K562 (cell line): ENCODE measurements around the gene PEX5L. TPM values are rescaled to one million over a fixed set of nuclear protein-coding genes. Genes with fewer than 3 reads are reported as not detected.

Source experiments
- ATAC-seq: fragments of 200-7000 bp; cut with Tn5 transposase; 3 replicates; pipeline ENCODE4 v1.9.1; 2020; ENCODE audit warnings: moderate library complexity
- BruUV-seq: library from RNA; stranded (reverse); fragments of 400-500 nt; replicated peaks from 2 replicates; lab custom pipeline; 2021; lab: Mats Ljungman, UMichigan
- CTCF ChIA-PET: fragments of 300-600 bp; formaldehyde crosslinking; extraction: SDS; loops from one replicate; lab custom pipeline; 2021; ENCODE audit warnings: low intra/inter-chr PET ratio; lab: Yijun Ruan, JAX
- POLR2A ChIA-PET: fragments of 300-600, 350-650 bp; sonication (Branson Sonifier 250); formaldehyde crosslinking; extraction: SDS; loops from one replicate; lab custom pipeline; 2021; ENCODE audit warnings: antibody characterized with exemption, inconsistent platforms; lab: Yijun Ruan, JAX
- DNase-seq, 4 experiments: peaks; one replicate each; pipeline versions ENCODE4 v3.0.0 to v3.0.0-alpha.2; 2011 to 2018; ENCODE audit warnings: low spot score in 3 of 4, mixed read lengths in 3 of 4; ENCODE audit errors: extremely low read depth in 1 of 4
- FAIRE-seq: peaks from 2 replicates; lab custom pipeline; 2011; peaks lifted over from hg19 to GRCh38; lab: Jason Lieb, UNC
- H2AFZ ChIP-seq: 2 replicates; pipeline ENCODE4 v1.6.0; 2011; ENCODE audit warnings: low read depth, low read length, control low read depth, inconsistent platforms
- H3K27ac ChIP-seq: fragments of 200-600 bp; 3 replicates; pipeline ENCODE4 v1.8.0; 2011; ENCODE audit warnings: low read depth, mild to moderate bottlenecking, control low read depth, inconsistent platforms, low read length, moderate library complexity, mixed read lengths; ENCODE audit errors: extremely low read depth
- H3K27me3 ChIP-seq, 2 experiments: fragments of 300-600 bp in 1 of 2; 2 replicates in 1 of 2; 3 replicates in 1 of 2; pipeline versions ENCODE4 v1.6.0 to v1.8.0; 2011; ENCODE audit warnings: inconsistent platforms in 2 of 2, low read length in 2 of 2, mild to moderate bottlenecking in 1 of 2, mixed read lengths in 1 of 2, moderate library complexity in 1 of 2; ENCODE audit not compliant: control insufficient read depth in 2 of 2, insufficient read depth in 2 of 2
- H3K36me3 ChIP-seq: fragments of 300-600 bp; 3 replicates; pipeline ENCODE4 v1.8.0; 2011; ENCODE audit warnings: mild to moderate bottlenecking, low read length, inconsistent platforms; ENCODE audit not compliant: control insufficient read depth, insufficient read depth
- H3K4me1 ChIP-seq, 2 experiments: fragments of 200-600 bp in 1 of 2; replicated peaks in 1 of 2; 2 replicates in 1 of 2; 3 replicates in 1 of 2; pipeline versions ENCODE4 v1.5.1 to v1.8.0; 2011; ENCODE audit warnings: inconsistent platforms in 2 of 2, low read length in 2 of 2, mild to moderate bottlenecking in 1 of 2, mixed read lengths in 1 of 2, moderate library complexity in 1 of 2; ENCODE audit not compliant: control insufficient read depth in 2 of 2, insufficient read depth in 2 of 2
- H3K4me2 ChIP-seq: 2 replicates; pipeline ENCODE4 v1.6.1; 2011; ENCODE audit warnings: low read length, control low read depth, inconsistent platforms, mixed read lengths; ENCODE audit not compliant: insufficient read depth
- H3K4me3 ChIP-seq: fragments of 200-600 bp; sonication (generic), shearing (Covaris generic); 2 replicates; pipeline ENCODE4 v1.5.1; 2016; ENCODE audit warnings: control low read depth, inconsistent platforms
- H3K79me2 ChIP-seq: fragments of 200-600 bp; 3 replicates; pipeline ENCODE4 v1.8.0; 2011; ENCODE audit warnings: low read length, inconsistent platforms; ENCODE audit not compliant: control insufficient read depth, insufficient read depth
- H3K9ac ChIP-seq, 2 experiments: 2 replicates each; pipeline versions ENCODE4 v1.6.0 to v1.6.1; 2011; ENCODE audit warnings: low read depth in 2 of 2, low read length in 2 of 2, control low read depth in 1 of 2, inconsistent platforms in 1 of 2, mild to moderate bottlenecking in 1 of 2, mixed read lengths in 1 of 2; ENCODE audit not compliant: insufficient read depth in 1 of 2
- H3K9me1 ChIP-seq: one replicate; pipeline ENCODE4 v1.6.0; 2011; ENCODE audit warnings: inconsistent platforms, mild to moderate bottlenecking, low read length, moderate library complexity; ENCODE audit not compliant: control insufficient read depth, insufficient read depth
- H3K9me3 ChIP-seq: replicated peaks from 2 replicates; pipeline ENCODE4 v1.5.1; 2011; ENCODE audit warnings: low read depth, low read length, inconsistent platforms; ENCODE audit not compliant: control insufficient read depth, insufficient read depth
- H4K20me1 ChIP-seq: replicated peaks from 2 replicates; pipeline ENCODE4 v1.6.1; 2011; ENCODE audit warnings: low read length, inconsistent platforms, mixed read lengths; ENCODE audit not compliant: control insufficient read depth, insufficient read depth
- ZNF347 ChIP-seq: fragments of 450-650 bp; formaldehyde crosslinking; IDR thresholded peaks from 2 replicates; pipeline ENCODE4 v1.4.0; 2020; ENCODE audit warnings: low read depth, mild to moderate bottlenecking, moderate library complexity
- ZNF75A ChIP-seq: fragments of 450-650 bp; formaldehyde crosslinking; IDR thresholded peaks from 2 replicates; pipeline ENCODE4 v1.4.0; 2020; ENCODE audit warnings: mild to moderate bottlenecking
- WGBS: fragments of 100-300 bp; shearing (Covaris generic); methylation state at CpG from one replicate; pipeline ENCODE4 v1.1.6; 2016; ENCODE audit warnings: low coverage, mixed read lengths; ENCODE audit not compliant: insufficient coverage; ENCODE audit errors: missing lambda C conversion rate; 5-methylcytosine and 5-hydroxymethylcytosine counted together
- in situ Hi-C: fragments of 300-500 bp; cut with MboI; formaldehyde crosslinking; loops from 4 replicates; pipeline ENCODE4 v1.15.0; 2018; ENCODE audit warnings: inconsistent platforms, mixed read lengths
- intact Hi-C: fragments of 100-400 bp; cut with micrococcal nuclease; formaldehyde crosslinking; loops from 2 replicates; pipeline ENCODE4 v1.14.2; 2022
- polyA plus RNA-seq, 8 experiments: library from polyadenylated mRNA; depleted of rRNA in 4 of 8; stranded (reverse) in 5 of 8; unstranded in 3 of 8; fragments of >200 nt; fragmentation: Nextera tagmentation in 2 of 8; fragmentation: Illumina TruSeq in 1 of 8; extraction: Ambion mirVana in 2 of 8; extraction: Trizol in 1 of 8; gene quantifications; 2 replicates each; pipeline versions ENCODE4 v1.2.1 to v1.2.3, GENCODE V29; 2011 to 2014; ENCODE audit warnings: inconsistent platforms in 1 of 8, missing spikeins in 1 of 8
- total RNA-seq, 7 experiments: library from RNA; depleted of rRNA in 6 of 7; stranded (reverse); fragments of >200 nt in 6 of 7; fragmentation: Illumina TruSeq in 2 of 7; extraction: Trizol in 2 of 7; gene quantifications; 2 replicates each; pipeline versions ENCODE4 v1.2.1 to v1.2.3, GENCODE V29; 2011 to 2021; ENCODE audit warnings: low replicate concordance in 1 of 7
- TF ChIP-seq, protein P1 (sequence below), 3 experiments: IDR thresholded peaks in 2 of 3; conservative IDR thresholded peaks in 1 of 3; 2 replicates each; pipeline ENCODE4 v1.5.1; 2011 to 2012; ENCODE audit warnings: low read length in 3 of 3, mild to moderate bottlenecking in 3 of 3, control low read depth in 2 of 3, improper control_type of control experiment in 1 of 3, inconsistent platforms in 1 of 3, low read depth in 1 of 3, mixed read lengths in 1 of 3, moderate library complexity in 1 of 3; ENCODE audit not compliant: insufficient read depth in 2 of 3

PEX5L gene
- total and polyA plus RNA-seq, 9 of the 15 experiments (the other 6 are each of a cell fraction or from before 2014, with no cell fraction given) = not detected

DNA sequence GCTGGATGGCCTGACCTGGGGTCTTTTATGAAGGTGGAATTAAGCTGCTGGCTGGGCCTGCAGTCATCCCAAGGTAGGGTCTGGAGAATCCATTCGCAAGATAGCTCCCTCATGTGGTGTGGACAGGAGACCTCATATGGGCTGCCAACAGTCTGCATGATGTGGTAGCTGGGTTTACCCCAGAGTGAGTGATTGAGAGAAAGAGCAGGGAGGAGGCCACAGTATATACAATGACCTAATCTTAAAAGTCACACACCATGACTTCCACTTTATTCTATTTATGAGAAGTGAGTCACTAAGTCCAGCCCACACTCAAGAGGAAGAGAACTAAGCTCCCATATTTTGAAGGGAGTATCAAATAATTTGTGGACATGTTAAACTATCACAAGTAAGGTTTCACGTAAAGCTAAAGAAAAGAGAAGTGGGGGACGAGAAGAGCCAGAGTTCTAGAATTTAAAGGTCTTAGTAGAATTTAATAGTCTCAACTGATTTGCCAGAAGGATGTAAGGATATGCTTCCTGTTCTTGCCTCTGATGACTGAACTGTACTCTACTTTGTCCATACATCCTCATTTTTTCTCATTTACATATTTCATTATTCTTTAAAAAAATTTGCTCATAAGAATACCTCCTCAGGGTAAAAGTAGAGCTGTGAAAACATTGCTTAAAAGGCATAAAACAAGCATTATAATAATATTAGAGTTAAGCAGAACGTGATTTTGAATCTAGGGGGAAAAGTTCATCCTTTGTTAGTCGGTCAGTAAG lies 184.4 kb downstream of the PEX5L start:
- Histone ChIP-seq H3K27ac (no peak overlapping the region), H3K4me2 (no peak overlapping the region), H3K9me1 (no peaks in the 10 kb centered on the region), H3K9ac (no peak overlapping the region), H3K9me3 (no peaks in the 10 kb centered on the region), H3K36me3 (no peaks in the 10 kb centered on the region), H2AFZ (no peak overlapping the region), H3K79me2 (no peaks in the 10 kb centered on the region), H3K4me1 (no peaks in the 10 kb centered on the region), H4K20me1 (no peaks in the 10 kb centered on the region), H3K27me3 (no peaks in the 10 kb centered on the region), H3K4me3 (no peak overlapping the region)
- WGBS = under 1% methylated on average over 5 of the region's 5 CpGs
- peak; percentile 15 for FAIRE-seq
- intact Hi-C loops (no loop called here), in situ Hi-C loops (no loop called here)
- CTCF ChIA-PET = no interaction called here
- POLR2A ChIA-PET = no interaction called here
- peak; percentile 82 for ATAC-seq
- peak in 2 of 4 experiments; percentile 9 to 11 for DNase-seq
- no TSS peak for BruUV-seq
- TF ChIP-seq ZNF75A (no peak), ZNF347 (CRISPR knock-in tag) (no peak)
- TF ChIP-seq, protein P1, sequence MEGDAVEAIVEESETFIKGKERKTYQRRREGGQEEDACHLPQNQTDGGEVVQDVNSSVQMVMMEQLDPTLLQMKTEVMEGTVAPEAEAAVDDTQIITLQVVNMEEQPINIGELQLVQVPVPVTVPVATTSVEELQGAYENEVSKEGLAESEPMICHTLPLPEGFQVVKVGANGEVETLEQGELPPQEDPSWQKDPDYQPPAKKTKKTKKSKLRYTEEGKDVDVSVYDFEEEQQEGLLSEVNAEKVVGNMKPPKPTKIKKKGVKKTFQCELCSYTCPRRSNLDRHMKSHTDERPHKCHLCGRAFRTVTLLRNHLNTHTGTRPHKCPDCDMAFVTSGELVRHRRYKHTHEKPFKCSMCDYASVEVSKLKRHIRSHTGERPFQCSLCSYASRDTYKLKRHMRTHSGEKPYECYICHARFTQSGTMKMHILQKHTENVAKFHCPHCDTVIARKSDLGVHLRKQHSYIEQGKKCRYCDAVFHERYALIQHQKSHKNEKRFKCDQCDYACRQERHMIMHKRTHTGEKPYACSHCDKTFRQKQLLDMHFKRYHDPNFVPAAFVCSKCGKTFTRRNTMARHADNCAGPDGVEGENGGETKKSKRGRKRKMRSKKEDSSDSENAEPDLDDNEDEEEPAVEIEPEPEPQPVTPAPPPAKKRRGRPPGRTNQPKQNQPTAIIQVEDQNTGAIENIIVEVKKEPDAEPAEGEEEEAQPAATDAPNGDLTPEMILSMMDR (IDR thresholded peaks at IDR 0.05 in 2 of 3, conservative IDR thresholded peaks at IDR 0.05 in 1 of 3; ENCODE audit: insufficient read depth in 2 of 3, low read depth in 1 of 3, low read length in 3 of 3) = 0 out of 6 replicates have a peak, but pooled peaks of 1 of the 3 experiments have one; percentile 19
